Keratinocyte (primary cell): ENCODE measurements around the gene MANSC4. TPM values are rescaled to one million over a fixed set of nuclear protein-coding genes. Genes with fewer than 3 reads are reported as not detected.
A peak's percentile ranks its signal among the peaks of the same experiment; 100 is the strongest.

Experiments
- DNase-seq: peaks from one replicate; pipeline ENCODE4 v3.0.0-alpha.2; 2011; ENCODE audit warnings: low read depth, missing footprints, low spot score
- FAIRE-seq: peaks from 2 replicates; lab custom pipeline; 2011; peaks lifted over from hg19 to GRCh38; lab: Jason Lieb, UNC
- H2AFZ ChIP-seq: 2 replicates; pipeline ENCODE4 v1.6.0; 2012; ENCODE audit warnings: low read length, control low read depth, inconsistent platforms; ENCODE audit not compliant: control insufficient read depth
- H3K27ac ChIP-seq: 2 replicates; pipeline ENCODE4 v1.5.1; 2011; ENCODE audit warnings: low read length; ENCODE audit not compliant: control insufficient read depth, insufficient read depth
- H3K27me3 ChIP-seq: 3 replicates; pipeline ENCODE4 v1.6.0; 2011; ENCODE audit warnings: low read length; ENCODE audit not compliant: control insufficient read depth, insufficient read depth; ENCODE audit errors: extremely low read depth
- H3K36me3 ChIP-seq, 2 experiments: 2 replicates in 1 of 2; 3 replicates in 1 of 2; pipeline ENCODE4 v1.5.1; 2011; ENCODE audit warnings: low read length in 2 of 2, mild to moderate bottlenecking in 1 of 2; ENCODE audit not compliant: control insufficient read depth in 2 of 2, insufficient read depth in 2 of 2; ENCODE audit errors: extremely low read depth in 1 of 2
- H3K4me1 ChIP-seq: 3 replicates; pipeline ENCODE4 v1.5.1; 2011; ENCODE audit warnings: low read length; ENCODE audit not compliant: control insufficient read depth, insufficient read depth; ENCODE audit errors: extremely low read depth
- H3K4me2 ChIP-seq: 3 replicates; pipeline ENCODE4 v1.6.0; 2011; ENCODE audit warnings: low read depth, low read length; ENCODE audit not compliant: control insufficient read depth, insufficient read depth; ENCODE audit errors: extremely low read depth
- H3K4me3 ChIP-seq, 3 experiments: fragments of 200-600 bp in 1 of 3; sonication (generic) in 1 of 3; 2 replicates in 2 of 3; 3 replicates in 1 of 3; pipeline ENCODE4 v1.5.1; 2011 to 2016; ENCODE audit warnings: low read length in 3 of 3, mild to moderate bottlenecking in 3 of 3, control low read depth in 2 of 3, inconsistent platforms in 1 of 3, low read depth in 1 of 3, mixed read lengths in 1 of 3, mixed run types in 1 of 3, moderate library complexity in 1 of 3; ENCODE audit not compliant: control insufficient read depth in 2 of 3, insufficient read depth in 2 of 3; ENCODE audit errors: extremely low read depth in 1 of 3
- H3K79me2 ChIP-seq: 2 replicates; pipeline ENCODE4 v1.6.0; 2012; ENCODE audit warnings: low read length; ENCODE audit not compliant: control insufficient read depth, insufficient read depth
- H3K9ac ChIP-seq: 3 replicates; pipeline ENCODE4 v1.6.0; 2011; ENCODE audit warnings: low read length; ENCODE audit not compliant: control insufficient read depth, insufficient read depth; ENCODE audit errors: extremely low read depth
- H3K9me1 ChIP-seq: 3 replicates; pipeline ENCODE4 v1.6.0; 2011; ENCODE audit warnings: low read length; ENCODE audit not compliant: control insufficient read depth, insufficient read depth; ENCODE audit errors: extremely low read depth
- H3K9me3 ChIP-seq: 2 replicates; pipeline ENCODE4 v1.5.1; 2012; ENCODE audit warnings: low read depth, low read length; ENCODE audit not compliant: control insufficient read depth
- H4K20me1 ChIP-seq: 3 replicates; pipeline ENCODE4 v1.6.0; 2011; ENCODE audit warnings: low read length; ENCODE audit not compliant: control insufficient read depth, insufficient read depth; ENCODE audit errors: extremely low read depth
- CTCF ChIP-seq, 3 experiments: IDR thresholded peaks in 1 of 3; conservative IDR thresholded peaks in 1 of 3; optimal IDR thresholded peaks in 1 of 3; 2 replicates in 2 of 3; 3 replicates in 1 of 3; pipeline versions ENCODE3 to v1.5.1; 2011; ENCODE audit warnings: low read length in 3 of 3, mild to moderate bottlenecking in 3 of 3, moderate library complexity in 2 of 3, control low read depth in 1 of 3, inconsistent platforms in 1 of 3; ENCODE audit not compliant: insufficient read depth in 2 of 3; ENCODE audit errors: extremely low read depth in 1 of 3
- EZH2 ChIP-seq: IDR thresholded peaks from one replicate; pipeline ENCODE4 v1.6.1; 2012; ENCODE audit warnings: inconsistent platforms, mild to moderate bottlenecking, low read length, moderate library complexity
- dilution Hi-C: fragments of 300-500 bp; cut with MboI; formaldehyde crosslinking; loops from one replicate; pipeline ENCODE4 v1.7.0; 2020; ENCODE audit warnings: low sequenced_read_pairs; ENCODE audit not compliant: extremely low pct_ligation_motif_present
- polyA plus RNA-seq, 5 experiments: library from polyadenylated mRNA; depleted of rRNA in 3 of 5; stranded (reverse) in 3 of 5; stranded (forward) in 1 of 5; unstranded in 1 of 5; fragments of >200 nt; gene quantifications; 1 replicate in 1 of 5; 2 replicates in 3 of 5; 3 replicates in 1 of 5; pipeline versions ENCODE4 v1.2.1 to v1.2.3, GENCODE V29; 2011 to 2012; ENCODE audit warnings: missing spikeins in 2 of 5, low read depth in 1 of 5, low replicate concordance in 1 of 5

Gene MANSC4
- polyA plus RNA-seq, 1 donor (not counting 4 experiments of a cell fraction or from before 2014, with no cell fraction given) = 0.67 TPM

GRCh38 chr12:27733052-27733656 lies 46.9 kb downstream of the MANSC4 start:
- no peaks in the 10 kb centered on the region for H3K4me1 ChIP-seq
- H3K9me1 ChIP-seq = no peaks in the 10 kb centered on the region
- peak; percentile 71 to 86 (median 83) for TF ChIP-seq CTCF (optimal IDR thresholded peaks at IDR 0.05 in 1 of 3, IDR thresholded peaks at IDR 0.05 in 1 of 3, conservative IDR thresholded peaks at IDR 0.05 in 1 of 3; ENCODE audit: extremely low read depth in 1 of 3, insufficient read depth in 2 of 3, low read length in 3 of 3)
- TF ChIP-seq EZH2 = no peak
- no peaks in the 10 kb centered on the region for H3K9me3 ChIP-seq
- no peak overlapping the region for H3K4me2 ChIP-seq
- no peak overlapping the region for H3K9ac ChIP-seq
- DNase-seq (no peak), FAIRE-seq (peak; percentile 93)
- no peak overlapping the region for H2AFZ ChIP-seq
- H3K36me3 ChIP-seq = peaks cover 6 to 12% of the 10 kb centered on the region in 2 experiments
- H3K4me3 ChIP-seq = no peak overlapping the region
- no peak overlapping the region for H3K27ac ChIP-seq
- peaks cover 3% of the 10 kb centered on the region for H3K79me2 ChIP-seq
- dilution Hi-C loops = no loop called here
- H3K27me3 ChIP-seq = no peaks in the 10 kb centered on the region
- no peaks in the 10 kb centered on the region for H4K20me1 ChIP-seq

- H2AFZ ChIP-seq = no peak overlapping the region
- H3K4me1 ChIP-seq = no peaks in the 10 kb centered on the region
- H3K9me1 ChIP-seq = no peaks in the 10 kb centered on the region
- peaks cover 6 to 12% of the 10 kb centered on the region in 2 experiments for H3K36me3 ChIP-seq
- FAIRE-seq = no peak
- H3K27me3 ChIP-seq = no peaks in the 10 kb centered on the region
- TF ChIP-seq CTCF (optimal IDR thresholded peaks at IDR 0.05 in 1 of 3, IDR thresholded peaks at IDR 0.05 in 1 of 3, conservative IDR thresholded peaks at IDR 0.05 in 1 of 3; ENCODE audit: extremely low read depth in 1 of 3, insufficient read depth in 2 of 3, low read length in 3 of 3) = peak; percentile 44 to 58 (median 48)
- no peak for TF ChIP-seq EZH2
- H3K9me3 ChIP-seq = no peaks in the 10 kb centered on the region
- dilution Hi-C loops = no loop called here
- no peak overlapping the region for H3K4me2 ChIP-seq
- H3K79me2 ChIP-seq = peaks cover 4% of the 10 kb centered on the region
- no peak for DNase-seq
- no peaks in the 10 kb centered on the region for H4K20me1 ChIP-seq
- no peak overlapping the region for H3K27ac ChIP-seq
- H3K4me3 ChIP-seq = no peak overlapping the region
- H3K9ac ChIP-seq = no peak overlapping the region
Measured at GRCh38 chr12:27732281-27732680, 47.8 kb downstream of the MANSC4 start.
